Fibroblast of lung (primary cell): ENCODE results near the gene DCAF8. TPM values are rescaled to one million over a fixed set of nuclear protein-coding genes. Genes with fewer than 3 reads are reported as not detected.
A peak's percentile ranks its signal among the peaks of the same experiment; 100 is the strongest.

Experiments used
- DNase-seq, 2 donors: peaks; one replicate each; pipeline versions ENCODE4 v3.0.0 to v3.0.0-alpha.2; 2010; ENCODE audit warnings: low read depth in 2 of 2
- H2AFZ ChIP-seq: 2 replicates; pipeline ENCODE4 v1.5.1; 2012; ENCODE audit warnings: low read length, control low read depth, inconsistent platforms
- H3K27ac ChIP-seq: 2 replicates; pipeline ENCODE4 v1.5.1; 2011; ENCODE audit warnings: low read length, control low read depth; ENCODE audit not compliant: insufficient read depth
- H3K27me3 ChIP-seq: 2 replicates; pipeline ENCODE4 v1.5.1; 2011; ENCODE audit warnings: mild to moderate bottlenecking, low read length; ENCODE audit not compliant: control insufficient read depth, insufficient read depth
- H3K36me3 ChIP-seq: 2 replicates; pipeline ENCODE4 v1.5.1; 2011; ENCODE audit warnings: low read length; ENCODE audit not compliant: control insufficient read depth, insufficient read depth
- H3K4me1 ChIP-seq: 2 replicates; pipeline ENCODE4 v1.5.1; 2011; ENCODE audit warnings: low read length; ENCODE audit not compliant: control insufficient read depth, insufficient read depth; ENCODE audit errors: extremely low read depth
- H3K4me2 ChIP-seq: 2 replicates; pipeline ENCODE4 v1.5.1; 2011; ENCODE audit warnings: low read length, control low read depth; ENCODE audit not compliant: insufficient read depth; ENCODE audit errors: extremely low read depth
- H3K4me3 ChIP-seq, 4 experiments: fragments of 200-600 bp in 1 of 4; sonication (generic) in 1 of 4; replicated peaks in 1 of 4; 2 replicates each; pipeline ENCODE4 v1.5.1; 2011 to 2016; ENCODE audit warnings: low read length in 4 of 4, low read depth in 3 of 4, mild to moderate bottlenecking in 3 of 4, control low read depth in 2 of 4, inconsistent platforms in 1 of 4, mixed read lengths in 1 of 4; ENCODE audit not compliant: insufficient read depth in 1 of 4; ENCODE audit errors: control extremely low read depth in 1 of 4
- H3K79me2 ChIP-seq: 2 replicates; pipeline ENCODE4 v1.5.1; 2012; ENCODE audit warnings: mild to moderate bottlenecking, low read length, inconsistent platforms; ENCODE audit not compliant: control insufficient read depth, insufficient read depth
- H3K9ac ChIP-seq: 2 replicates; pipeline ENCODE4 v1.5.1; 2011; ENCODE audit warnings: mild to moderate bottlenecking, low read length, control low read depth; ENCODE audit not compliant: insufficient read depth
- H3K9me3 ChIP-seq: 2 replicates; pipeline ENCODE4 v1.5.1; 2012; ENCODE audit warnings: low read depth, low read length; ENCODE audit not compliant: control insufficient read depth, insufficient read depth
- H4K20me1 ChIP-seq: 2 replicates; pipeline ENCODE4 v1.5.1; 2011; ENCODE audit warnings: low read length; ENCODE audit not compliant: control insufficient read depth, insufficient read depth; ENCODE audit errors: extremely low read depth
- CTCF ChIP-seq, 2 donors: IDR thresholded peaks in 1 of 2; conservative IDR thresholded peaks in 1 of 2; 1 replicate in 1 of 2; 2 replicates in 1 of 2; pipeline ENCODE4 v1.5.1; 2011 to 2012; ENCODE audit warnings: low read length in 2 of 2, control low read depth in 1 of 2, inconsistent platforms in 1 of 2, low read depth in 1 of 2, mild to moderate bottlenecking in 1 of 2
- EZH2 ChIP-seq: IDR thresholded peaks from 2 replicates; pipeline ENCODE4 v1.5.1; 2012; ENCODE audit warnings: low read length, control low read depth, mild to moderate bottlenecking; ENCODE audit errors: missing control alignments
- polyA plus RNA-seq, 2 donors: library from polyadenylated mRNA; depleted of rRNA in 1 of 2; stranded (reverse) in 1 of 2; unstranded in 1 of 2; fragments of >200 nt; gene quantifications; 2 replicates each; pipeline ENCODE4 v1.2.1, GENCODE V29; 2011 to 2012; ENCODE audit warnings: missing spikeins in 1 of 2
- total RNA-seq: library from RNA; depleted of rRNA; stranded (reverse); fragments of >200 nt; gene quantifications from 2 replicates; pipeline ENCODE4 v1.2.1, GENCODE V29; 2014

DCAF8 gene
- total and polyA plus RNA-seq, 2 donors (not counting 1 experiment from before 2014, with no cell fraction given): 72.6 to 89.8 TPM

DNA sequence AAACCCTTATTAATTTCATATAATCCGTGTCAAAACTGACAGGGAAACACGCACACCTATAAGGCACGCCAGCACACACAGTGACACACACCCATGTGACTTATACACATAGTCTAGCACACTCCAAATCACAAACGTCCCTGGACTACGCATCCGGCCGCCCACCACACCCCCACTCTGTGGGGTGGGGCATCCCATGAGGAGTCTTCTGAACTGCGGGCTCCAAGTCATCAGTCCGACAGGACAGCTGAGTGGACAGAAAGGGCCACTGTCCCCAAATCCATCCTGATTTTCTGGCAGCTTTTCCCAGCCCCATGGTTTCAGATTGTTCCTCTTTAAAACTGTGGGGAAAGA is 56.3 kb downstream of the DCAF8 start:
- no peak for TF ChIP-seq EZH2
- TF ChIP-seq CTCF (conservative IDR thresholded peaks at IDR 0.05 in 1 of 2, IDR thresholded peaks at IDR 0.05 in 1 of 2; ENCODE audit: low read depth in 1 of 2, low read length in 2 of 2): no peak
- Histone ChIP-seq H3K79me2 (peaks cover 55% of the 10 kb centered on the region), H4K20me1 (peaks cover 4% of the 10 kb centered on the region), H3K4me2 (peak overlapping the region; percentile 97), H3K9me3 (no peaks in the 10 kb centered on the region), H2AFZ (no peak overlapping the region), H3K36me3 (peaks cover 22% of the 10 kb centered on the region), H3K4me3 (peak overlapping the region; percentile 59 to 98 (median 97)), H3K27me3 (no peaks in the 10 kb centered on the region), H3K9ac (peak overlapping the region; percentile 96), H3K4me1 (peaks cover 36% of the 10 kb centered on the region), H3K27ac (peak overlapping the region; percentile 97)
- peak; percentile 46 to 70 for DNase-seq

- DNase-seq: peak; percentile 56 to 57
- Histone ChIP-seq H3K4me3 (peak within 1 kb of the TSS; percentile 59 to 98 (median 97)), H3K79me2 (peaks cover 49% of the 10 kb centered on the region), H3K27ac (peak within 1 kb of the TSS; percentile 97), H3K9ac (peak within 1 kb of the TSS; percentile 96), H3K36me3 (peaks cover 19% of the 10 kb centered on the region), H2AFZ (peak within 1 kb of the TSS; percentile 65), H3K4me1 (peaks cover 35% of the 10 kb centered on the region), H4K20me1 (peaks cover 4% of the 10 kb centered on the region), H3K4me2 (peak within 1 kb of the TSS; percentile 97), H3K9me3 (no peaks in the 10 kb centered on the region), H3K27me3 (no peaks in the 10 kb centered on the region)
- TF ChIP-seq EZH2: no peak
- TF ChIP-seq CTCF (conservative IDR thresholded peaks at IDR 0.05 in 1 of 2, IDR thresholded peaks at IDR 0.05 in 1 of 2; ENCODE audit: low read depth in 1 of 2, low read length in 2 of 2): no peak
Observed at GRCh38 chr1:160205242-160206035, 56.9 kb downstream of the DCAF8 start, which contains the start of gene PEA15. Gene PEA15, plus strand, starts transcription at chr1:160205384. Its CDS starts 6,161 bp downstream, at chr1:160211545.

DNA sequence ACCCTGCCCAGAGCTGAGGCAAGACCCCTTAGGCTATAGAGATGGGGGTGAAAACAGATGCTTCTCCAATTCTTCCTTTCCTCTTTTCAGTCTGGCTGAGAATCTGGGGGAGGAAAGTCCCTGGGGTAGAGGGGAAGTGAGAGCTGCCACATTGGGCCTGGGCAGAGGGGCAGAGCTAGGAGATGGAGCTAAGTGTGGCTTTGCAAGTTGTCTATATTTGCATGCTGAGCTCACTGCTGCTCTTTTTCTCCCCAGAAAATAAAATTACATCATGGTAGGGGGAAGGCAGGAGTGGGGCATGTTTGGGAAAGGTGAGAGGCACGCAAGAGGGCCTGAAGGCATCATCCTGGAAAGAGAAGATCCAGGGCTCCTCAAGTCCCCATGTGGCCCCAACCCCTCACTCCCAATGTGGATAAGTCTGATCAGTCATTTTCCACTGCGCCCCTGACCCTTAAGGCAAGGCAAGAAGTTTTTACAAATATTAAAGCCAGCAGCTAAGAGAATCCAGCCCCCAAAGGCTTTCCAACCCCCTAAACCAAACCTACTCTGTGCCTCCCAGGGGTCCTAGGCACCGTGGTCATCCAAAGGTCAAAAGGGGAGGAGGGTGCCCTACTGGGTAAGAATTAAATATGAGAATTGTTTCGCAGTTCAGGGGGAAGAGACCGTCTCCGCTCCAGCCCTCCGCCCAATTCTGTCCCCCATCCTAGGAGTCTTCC is 57.7 kb downstream of the DCAF8 start:
- Histone ChIP-seq H4K20me1 (peaks cover 4% of the 10 kb centered on the region), H3K79me2 (peaks cover 42% of the 10 kb centered on the region), H3K4me3 (peak overlapping the region in 2 of 4 experiments; percentile 45 to 49), H3K9me3 (no peaks in the 10 kb centered on the region), H3K27ac (peak overlapping the region; percentile 48), H2AFZ (peak overlapping the region; percentile 65), H3K27me3 (no peaks in the 10 kb centered on the region), H3K4me1 (peaks cover 29% of the 10 kb centered on the region), H3K36me3 (peaks cover 18% of the 10 kb centered on the region), H3K9ac (no peak overlapping the region), H3K4me2 (peak overlapping the region; percentile 77)
- TF ChIP-seq EZH2 (no peak), CTCF (conservative IDR thresholded peaks at IDR 0.05 in 1 of 2, IDR thresholded peaks at IDR 0.05 in 1 of 2; ENCODE audit: low read depth in 1 of 2, low read length in 2 of 2) (no peak)
- no peak for DNase-seq
